MM.1S (cell line): ENCODE measurements around the gene DIP2C.

Experiments used
- CTCF ChIP-seq: fragments of 300-600 bp; sonication (generic); IDR thresholded peaks from 2 replicates; pipeline ENCODE4 v1.5.1; 2016; ENCODE audit warnings: antibody characterized with exemption, low read length, mixed read lengths
- EZH2 ChIP-seq: fragments of 300-600 bp; sonication (generic); optimal IDR thresholded peaks from 2 replicates; pipeline ENCODE3; 2017; ENCODE audit warnings: low read depth, mild to moderate bottlenecking, antibody characterized with exemption, low read length, mixed read lengths

GRCh38 chr10:597976-598375 lies 91.5 kb downstream of the DIP2C start:
- TF ChIP-seq CTCF (no peak), EZH2 (no peak)
